ENCODE data around the gene TTC34. TPM values are rescaled to one million over a fixed set of nuclear protein-coding genes. Genes with fewer than 3 reads are reported as not detected.
A peak's percentile ranks its signal among the peaks of the same experiment; 100 is the strongest.

Gene TTC34
- total RNA-seq, 3 donors from 2014 or later, result 0.16 to 0.88 (median 0.66) TPM

- no peak for DNase-seq (ENCODE audit: low spot score in 2 of 2)
- Histone ChIP-seq H3K4me1 (peaks cover 11 to 19% of the 10 kb centered on the region in 2 donors), H3K36me3 (no peaks in the 10 kb centered on the region), H3K4me3 (no peak overlapping the region), H3K27ac (no peak overlapping the region), H3K9me3 (peaks cover 7 to 11% of the 10 kb centered on the region in 2 donors), H3K27me3 (no peaks in the 10 kb centered on the region)
- intact Hi-C loops (cut with DNase I; ENCODE audit: low total_unique reads), result no loop called here
- TF ChIP-seq CTCF (IDR thresholded peaks at IDR 0.05), result no peak
- no peak for TF ChIP-seq POLR2AphosphoS5 (IDR thresholded peaks at IDR 0.05)
- no peak for TF ChIP-seq POLR2A (IDR thresholded peaks at IDR 0.05)
These were observed 162.3 kb downstream of the TTC34 start for GRCh38 chr1:2639203-2639602.

GRCh38 chr1:2638466-2639115 lies 162.9 kb downstream of the TTC34 start:
- peaks cover 7 to 11% of the 10 kb centered on the region in 2 donors for H3K9me3 ChIP-seq
- no peak for DNase-seq (ENCODE audit: low spot score in 2 of 2)
- TF ChIP-seq POLR2A (IDR thresholded peaks at IDR 0.05) (no peak), CTCF (IDR thresholded peaks at IDR 0.05) (no peak), POLR2AphosphoS5 (IDR thresholded peaks at IDR 0.05) (no peak)
- no peak overlapping the region for H3K27ac ChIP-seq
- intact Hi-C loops (cut with DNase I; ENCODE audit: low total_unique reads), result no loop called here
- peaks cover 0 to 6% of the 10 kb centered on the region in 2 donors for H3K27me3 ChIP-seq
- no peak overlapping the region for H3K4me3 ChIP-seq
- H3K36me3 ChIP-seq, result no peaks in the 10 kb centered on the region
- H3K4me1 ChIP-seq, result peaks cover 11 to 18% of the 10 kb centered on the region in 2 donors

GRCh38 chr1:2637442-2638145 lies 163.9 kb downstream of the TTC34 start:
- intact Hi-C loops (cut with DNase I; ENCODE audit: low total_unique reads), result no loop called here
- no peaks in the 10 kb centered on the region for H3K36me3 ChIP-seq
- H3K4me1 ChIP-seq, result peaks cover 11 to 13% of the 10 kb centered on the region in 2 donors
- H3K9me3 ChIP-seq, result peaks cover 7 to 11% of the 10 kb centered on the region in 2 donors
- peaks cover 0 to 14% of the 10 kb centered on the region in 2 donors for H3K27me3 ChIP-seq
- H3K4me3 ChIP-seq, result no peak overlapping the region
- no peak for DNase-seq (ENCODE audit: low spot score in 2 of 2)
- H3K27ac ChIP-seq, result no peak overlapping the region
- TF ChIP-seq POLR2A (IDR thresholded peaks at IDR 0.05) (no peak), CTCF (IDR thresholded peaks at IDR 0.05) (no peak), POLR2AphosphoS5 (IDR thresholded peaks at IDR 0.05) (no peak)

GRCh38 chr1:2636733-2637132 lies 164.8 kb downstream of the TTC34 start:
- Histone ChIP-seq H3K27ac (no peak overlapping the region), H3K9me3 (peaks cover 7 to 11% of the 10 kb centered on the region in 2 donors), H3K27me3 (peaks cover 0 to 20% of the 10 kb centered on the region in 2 donors), H3K4me3 (no peak overlapping the region), H3K36me3 (no peaks in the 10 kb centered on the region), H3K4me1 (peaks cover 4 to 5% of the 10 kb centered on the region in 2 donors)
- peak in 1 of 2 donors; percentile 89 for DNase-seq (ENCODE audit: low spot score in 2 of 2)
- TF ChIP-seq POLR2AphosphoS5 (IDR thresholded peaks at IDR 0.05) (no peak), CTCF (IDR thresholded peaks at IDR 0.05) (no peak), POLR2A (IDR thresholded peaks at IDR 0.05) (no peak)
- intact Hi-C loops (cut with DNase I; ENCODE audit: low total_unique reads), result no loop called here

- no peak for DNase-seq (ENCODE audit: low spot score in 2 of 2)
- Histone ChIP-seq H3K36me3 (no peaks in the 10 kb centered on the region), H3K4me3 (no peak overlapping the region), H3K9me3 (peaks cover 7 to 11% of the 10 kb centered on the region in 2 donors), H3K27ac (no peak overlapping the region), H3K27me3 (peaks cover 0 to 33% of the 10 kb centered on the region in 2 donors), H3K4me1 (no peaks in the 10 kb centered on the region)
- intact Hi-C loops (cut with DNase I; ENCODE audit: low total_unique reads), result no loop called here
- TF ChIP-seq CTCF (IDR thresholded peaks at IDR 0.05) (no peak), POLR2AphosphoS5 (IDR thresholded peaks at IDR 0.05) (no peak), POLR2A (IDR thresholded peaks at IDR 0.05) (no peak)
These were observed 166.0 kb downstream of the TTC34 start for GRCh38 chr1:2635361-2636010.
